Astrocyte of the hippocampus (primary cell): ENCODE results near the gene RAPGEF1.

ENCODE experiments used
- DNase-seq: peaks from one replicate; pipeline ENCODE4 v3.0.0; 2011; ENCODE audit warnings: low read depth, low spot score

The RAPGEF1 gene

GRCh38 chr9:131707733-131708157 is 32.1 kb downstream of the RAPGEF1 start:
- peak; percentile 69 for DNase-seq

DNA sequence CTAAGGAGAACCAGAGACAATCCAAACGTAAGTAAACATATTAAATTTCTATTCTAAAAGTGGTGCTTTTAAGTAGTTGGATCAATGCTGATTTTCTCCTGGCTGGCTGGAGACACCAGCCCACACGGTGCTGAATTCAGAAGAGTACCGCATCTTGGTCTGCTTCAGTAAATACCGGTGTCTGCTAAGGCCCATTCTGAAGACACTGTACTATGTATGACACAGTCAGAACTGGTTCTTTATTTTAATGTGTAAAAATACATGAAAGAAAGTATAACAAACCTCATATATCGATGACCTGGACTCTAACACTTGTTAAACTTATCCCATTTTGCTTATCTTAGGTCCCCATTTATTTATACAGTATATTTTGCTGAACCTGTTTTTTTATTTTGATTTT is 32.8 kb downstream of the RAPGEF1 start:
- no peak for DNase-seq

DNA sequence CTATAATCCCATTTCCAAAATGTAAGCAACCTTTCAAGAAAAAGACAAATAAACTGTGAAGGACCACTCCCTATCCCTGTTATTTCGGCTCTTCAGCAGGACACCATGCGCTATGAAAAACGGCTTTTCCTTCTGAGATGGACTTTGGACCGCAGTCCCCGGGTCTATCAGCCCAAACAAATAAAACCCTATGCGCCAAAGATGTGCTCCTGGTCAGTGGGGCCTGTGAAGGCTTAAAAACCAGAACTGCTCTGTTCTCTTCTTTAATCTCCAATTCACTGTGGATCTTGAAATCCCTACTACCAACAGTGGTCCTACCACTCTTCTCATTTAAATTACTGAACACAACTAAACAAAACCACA is 33.3 kb downstream of the RAPGEF1 start:
- no peak for DNase-seq

- DNase-seq: no peak
Measured at GRCh38 chr9:131704988-131705387, 34.9 kb downstream of the RAPGEF1 start.

- no peak for DNase-seq
Measured at GRCh38 chr9:131704141-131704983, 35.5 kb downstream of the RAPGEF1 start.

- DNase-seq: no peak
Measured at GRCh38 chr9:131703697-131704096, 36.2 kb downstream of the RAPGEF1 start.

- DNase-seq: no peak
Measured at GRCh38 chr9:131702911-131703310, 37.0 kb downstream of the RAPGEF1 start.

DNA sequence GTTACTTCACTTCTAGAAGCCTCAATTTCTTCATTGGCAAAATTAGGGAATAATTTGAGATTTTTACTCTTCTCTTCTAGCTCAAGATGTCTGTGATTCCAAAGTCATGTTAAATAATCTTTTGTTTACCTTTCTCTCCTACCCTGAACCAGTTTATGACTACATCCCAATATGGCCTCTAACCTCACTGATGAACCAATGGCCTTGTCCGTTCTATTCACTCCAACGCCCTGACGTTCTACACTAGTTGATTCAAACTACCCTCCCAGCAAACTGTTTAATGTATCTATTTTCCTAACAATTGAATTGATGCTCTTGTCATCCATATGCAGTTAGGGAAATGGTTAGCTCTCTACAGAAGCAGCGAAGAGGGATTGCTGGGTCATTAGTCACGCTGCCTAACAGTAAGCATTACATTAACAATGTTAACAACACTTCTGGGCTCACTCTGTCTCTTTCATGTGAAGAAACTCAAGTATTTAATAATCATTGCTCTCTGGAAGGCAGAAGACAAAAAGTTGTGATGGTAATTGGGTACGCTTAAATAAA is 38.0 kb downstream of the RAPGEF1 start:
- DNase-seq: peak; percentile 75

DNA sequence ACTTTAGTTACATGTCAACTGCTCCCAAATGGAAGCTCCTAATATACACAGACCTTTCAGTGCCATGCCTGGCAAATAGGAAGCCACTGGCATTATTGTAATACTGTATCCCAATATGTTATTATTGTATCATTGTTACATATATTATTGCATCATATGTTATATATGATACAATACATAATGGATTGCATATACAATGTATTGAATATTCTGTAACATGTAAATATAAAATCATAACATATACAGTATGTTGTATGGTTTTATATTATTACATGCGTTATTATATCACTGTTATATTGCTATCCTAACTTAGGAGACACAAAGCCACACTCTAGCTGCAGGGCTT is 38.5 kb downstream of the RAPGEF1 start:
- no peak for DNase-seq

DNA sequence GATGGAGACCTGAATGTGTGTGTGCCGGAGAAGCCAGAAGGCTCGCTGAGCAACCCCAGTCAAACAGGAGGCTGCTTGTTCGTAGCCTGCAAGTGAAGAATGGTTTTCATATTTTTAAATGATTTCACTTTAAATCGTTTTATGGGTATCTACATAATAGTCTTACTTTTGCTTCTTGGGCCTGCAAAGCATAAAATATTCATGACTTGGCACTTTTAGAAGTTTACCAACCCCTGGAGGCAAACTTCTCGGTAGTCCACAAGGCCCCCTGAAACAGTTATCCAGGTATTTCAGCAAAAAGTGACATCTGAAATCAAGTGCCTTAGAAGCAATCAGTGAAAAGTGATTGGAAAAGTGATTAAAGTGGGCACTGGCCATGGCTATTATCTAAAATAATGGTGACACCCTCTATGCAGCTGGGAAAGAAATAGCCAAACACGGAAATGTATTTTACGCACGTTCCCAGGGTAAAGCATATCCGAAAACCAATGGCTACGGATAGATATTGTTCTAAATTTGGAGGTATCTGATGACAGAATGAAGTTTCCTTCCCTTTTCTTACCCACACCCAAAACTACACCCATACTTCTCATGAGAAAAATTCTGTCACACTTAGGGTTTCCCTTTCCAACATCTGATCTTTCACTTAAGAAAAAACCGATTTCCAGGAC is 39.0 kb downstream of the RAPGEF1 start:
- DNase-seq: no peak

- no peak for DNase-seq
Measured at GRCh38 chr9:131700076-131700475, 39.8 kb downstream of the RAPGEF1 start.

DNA sequence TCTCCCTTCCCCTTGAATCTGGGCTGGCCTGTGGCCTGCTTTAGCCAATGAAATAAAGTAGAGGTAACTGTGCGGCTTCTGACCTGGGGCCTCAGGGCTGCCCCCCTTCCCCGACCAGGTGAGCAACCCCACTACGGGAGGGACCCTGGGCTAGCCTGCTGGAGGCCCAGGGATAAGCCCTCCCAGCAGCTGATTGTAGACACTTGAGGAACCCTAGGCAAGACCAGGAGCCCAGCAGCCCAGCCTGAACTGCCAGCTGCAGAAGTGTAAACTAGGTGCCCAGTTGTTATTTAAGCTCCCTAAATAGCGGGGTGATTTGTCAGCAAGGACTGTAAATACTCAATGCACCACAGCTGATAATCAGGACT is 41.3 kb downstream of the RAPGEF1 start:
- no peak for DNase-seq

DNA sequence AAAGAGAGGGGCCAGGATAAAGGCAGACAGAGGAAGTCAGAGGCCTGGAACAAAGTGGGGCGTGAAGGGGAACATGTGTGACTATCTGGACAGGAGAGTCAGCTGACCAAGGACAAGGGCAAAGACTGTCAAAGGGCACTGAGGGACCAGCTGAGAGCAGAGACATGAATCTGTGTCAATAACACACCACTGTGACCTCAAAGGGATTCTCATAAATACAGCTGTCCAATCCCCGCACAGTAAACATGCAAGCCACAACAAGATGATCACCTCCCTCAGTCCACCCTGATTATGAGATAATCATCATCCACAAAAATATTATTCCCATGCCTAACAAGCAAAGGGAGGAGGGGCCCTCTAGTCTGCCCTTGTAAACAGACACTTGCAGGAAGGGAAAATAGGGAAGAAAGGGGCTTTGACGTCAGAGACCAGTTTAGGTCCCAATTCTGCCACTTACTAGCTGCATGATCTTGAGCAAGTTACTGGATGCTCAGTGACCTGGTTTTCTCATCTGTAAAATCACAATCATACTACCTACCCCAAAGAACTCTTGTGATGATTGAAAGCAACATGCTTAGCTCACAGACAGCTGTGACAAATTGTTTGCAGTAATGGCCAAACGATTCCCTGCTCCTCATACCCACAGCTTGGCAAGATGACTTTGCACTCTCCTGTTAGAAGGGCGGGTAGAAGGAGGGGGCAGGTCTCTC is 41.8 kb downstream of the RAPGEF1 start:
- no peak for DNase-seq

DNA sequence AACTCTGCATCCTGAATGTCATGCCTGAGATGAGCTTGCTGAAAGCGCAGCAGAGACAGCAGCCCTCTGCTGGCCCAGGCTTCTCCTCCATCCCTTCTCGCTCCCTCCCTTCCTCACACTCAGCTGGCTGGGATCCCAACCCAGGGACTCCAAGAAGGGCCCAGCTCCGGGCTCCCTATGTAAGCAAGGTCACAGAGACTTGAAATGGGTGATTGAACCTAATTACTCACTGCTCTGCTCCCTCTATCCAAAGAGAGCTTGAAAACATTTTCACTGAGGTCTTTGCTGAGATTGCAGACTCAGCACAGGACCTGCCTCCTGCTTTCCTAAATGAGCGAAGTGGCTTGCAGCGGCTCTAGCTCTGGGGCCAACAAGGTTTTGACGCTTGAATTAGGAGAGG is 42.8 kb downstream of the RAPGEF1 start:
- DNase-seq: peak; percentile 54

- no peak for DNase-seq
Measured at GRCh38 chr9:131695836-131696460, 43.9 kb downstream of the RAPGEF1 start.

GRCh38 chr9:131695366-131695765 is 44.5 kb downstream of the RAPGEF1 start:
- DNase-seq: no peak

DNA sequence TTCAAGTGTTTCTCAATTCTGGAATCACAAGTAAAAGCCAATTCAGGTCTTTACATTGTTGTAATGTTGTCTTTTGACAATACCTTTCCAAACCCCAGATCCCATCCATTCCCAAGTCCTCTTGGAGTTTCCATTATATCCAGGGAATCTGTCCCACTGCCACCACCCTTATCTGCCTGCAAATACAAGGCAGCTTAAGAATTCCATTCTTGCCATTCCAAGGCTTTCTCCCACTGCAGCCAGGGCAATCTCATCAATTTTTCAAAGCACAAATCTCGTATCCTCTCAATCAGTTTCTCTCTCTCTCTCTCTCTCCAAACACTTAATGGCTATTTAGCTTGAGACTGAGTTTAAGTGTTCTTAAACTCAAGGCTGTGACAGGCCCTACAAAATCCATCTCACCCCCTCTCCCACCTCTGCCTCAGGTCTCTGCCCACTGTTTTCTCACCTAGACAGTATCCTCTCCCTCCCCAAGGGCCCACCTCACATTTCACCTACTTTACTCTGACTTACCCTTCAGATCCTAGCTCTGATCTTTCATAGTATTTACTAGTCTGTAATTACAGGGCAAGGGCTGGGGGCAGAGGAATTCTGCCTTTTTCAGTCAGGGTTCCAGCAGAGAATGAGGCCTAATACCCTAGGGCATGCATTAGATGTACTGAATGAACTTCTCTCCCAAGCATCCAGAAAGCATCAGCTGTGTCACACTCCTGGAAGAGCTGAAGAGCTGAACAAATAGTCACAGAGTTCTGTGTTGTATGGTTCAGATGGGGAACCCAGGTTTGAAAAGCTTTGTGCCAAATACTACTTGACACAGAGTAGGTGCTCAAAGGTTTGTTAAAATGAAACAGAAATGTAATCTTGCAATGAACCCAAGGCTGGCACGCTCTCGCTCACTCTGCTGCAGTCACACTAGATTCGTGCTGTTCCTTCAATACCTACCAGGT is 46.0 kb downstream of the RAPGEF1 start:
- DNase-seq: peak; percentile 34

DNA sequence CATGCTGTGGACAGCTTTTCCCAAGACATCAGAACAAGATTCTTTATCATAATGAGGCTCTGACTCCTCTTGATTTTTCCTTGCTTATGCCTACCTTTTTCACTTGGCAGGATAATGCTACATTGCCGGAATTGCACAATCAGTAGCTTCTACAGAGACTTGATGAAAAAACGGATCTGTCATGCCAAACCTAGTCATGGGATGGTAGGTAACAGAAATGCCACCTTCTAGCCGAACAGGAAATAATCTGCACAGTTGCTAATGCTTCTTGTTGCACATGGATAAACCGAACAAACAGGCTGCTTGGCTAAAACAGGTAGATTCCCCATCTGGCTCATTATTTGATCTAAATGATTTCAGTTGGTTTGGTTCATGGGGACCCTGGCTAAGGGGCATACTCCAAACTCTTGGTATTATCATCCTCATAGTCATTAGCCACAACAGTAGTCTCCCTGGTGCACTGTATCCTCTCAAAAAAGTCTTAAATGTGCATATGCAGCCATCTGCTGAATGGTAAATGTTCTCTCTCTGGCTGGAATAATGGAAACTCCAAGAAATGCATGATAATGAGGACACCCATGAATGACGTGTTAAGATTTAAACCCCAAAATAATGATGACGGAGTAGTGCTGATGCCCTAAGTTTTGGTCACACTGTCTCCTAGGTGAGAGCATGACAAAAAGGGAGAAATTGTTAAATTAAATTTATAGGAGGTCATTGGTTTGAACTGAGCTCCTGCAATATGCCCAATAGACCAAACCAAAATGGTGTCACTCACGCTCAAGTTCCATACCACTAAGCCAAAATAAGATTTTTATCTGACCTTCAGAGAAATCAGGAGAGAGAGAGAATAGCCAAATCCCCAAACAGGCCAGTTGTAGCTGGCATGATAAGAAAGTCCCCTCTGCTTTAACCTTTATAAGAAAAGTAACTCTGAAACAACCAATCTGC is 47.0 kb downstream of the RAPGEF1 start:
- DNase-seq: no peak

- DNase-seq: no peak
Measured at GRCh38 chr9:131691969-131692611, 47.8 kb downstream of the RAPGEF1 start.
